H9 (cell line): Measurements from ENCODE around the gene PRKAR2A. TPM values are rescaled to one million over a fixed set of nuclear protein-coding genes. Genes with fewer than 3 reads are reported as not detected.

ENCODE experiments used
- DNase-seq: peaks from one replicate; pipeline ENCODE4 v3.0.0-alpha.2; 2017
- H2AFZ ChIP-seq: one replicate; pipeline ENCODE4 v1.6.1; 2013; ENCODE audit warnings: mild to moderate bottlenecking, low read length, control low read depth, moderate library complexity
- H2AK5ac ChIP-seq: 2 replicates; pipeline ENCODE4 v1.6.1; 2013; ENCODE audit warnings: low read length, control low read depth, mixed read lengths; ENCODE audit not compliant: insufficient read length
- H2BK120ac ChIP-seq: one replicate; pipeline ENCODE4 v1.6.1; 2013; ENCODE audit warnings: low read depth, mild to moderate bottlenecking, low read length, control low read depth, inconsistent platforms; ENCODE audit not compliant: poor library complexity, severe bottlenecking
- H2BK12ac ChIP-seq: 2 replicates; pipeline ENCODE4 v1.6.1; 2013; ENCODE audit warnings: low read length, control low read depth, mixed read lengths, low read depth; ENCODE audit not compliant: insufficient read length
- H2BK15ac ChIP-seq: 2 replicates; pipeline ENCODE4 v1.6.1; 2013; ENCODE audit warnings: low read depth, low read length, control low read depth
- H2BK20ac ChIP-seq: one replicate; pipeline ENCODE4 v1.6.1; 2013; ENCODE audit warnings: low read depth, mild to moderate bottlenecking, low read length, control low read depth, inconsistent platforms; ENCODE audit not compliant: poor library complexity, severe bottlenecking
- H2BK5ac ChIP-seq: 2 replicates; pipeline ENCODE4 v1.6.1; 2013; ENCODE audit warnings: low read length, control low read depth, mixed read lengths; ENCODE audit not compliant: insufficient read length
- H3K14ac ChIP-seq: 2 replicates; pipeline ENCODE4 v1.6.1; 2013; ENCODE audit warnings: low read length, control low read depth; ENCODE audit not compliant: insufficient read depth
- H3K18ac ChIP-seq: 2 replicates; pipeline ENCODE4 v1.6.1; 2013; ENCODE audit warnings: low read depth, mild to moderate bottlenecking, mixed read lengths, low read length, control low read depth; ENCODE audit not compliant: insufficient read length
- H3K23ac ChIP-seq: 2 replicates; pipeline ENCODE4 v1.6.1; 2013; ENCODE audit warnings: low read length, control low read depth, mixed read lengths, low read depth; ENCODE audit not compliant: insufficient read length
- H3K23me2 ChIP-seq: 2 replicates; pipeline ENCODE4 v1.6.1; 2013; ENCODE audit warnings: low read depth, mild to moderate bottlenecking, mixed read lengths, low read length, control low read depth; ENCODE audit not compliant: insufficient read length, poor library complexity, severe bottlenecking
- H3K27ac ChIP-seq: 2 replicates; pipeline ENCODE4 v1.5.1; 2013; ENCODE audit warnings: low read length, control low read depth, mixed read lengths, low read depth; ENCODE audit not compliant: insufficient read length
- H3K27me3 ChIP-seq: 2 replicates; pipeline ENCODE4 v1.6.1; 2013; ENCODE audit warnings: low read length, control low read depth, inconsistent platforms; ENCODE audit not compliant: insufficient read depth
- H3K4ac ChIP-seq: 2 replicates; pipeline ENCODE4 v1.6.1; 2013; ENCODE audit warnings: low read depth, mild to moderate bottlenecking, control low read depth, inconsistent platforms, low read length, moderate library complexity
- H3K4me1 ChIP-seq: 2 replicates; pipeline ENCODE4 v1.6.1; 2013; ENCODE audit warnings: low read length, control low read depth, inconsistent platforms; ENCODE audit not compliant: insufficient read depth
- H3K4me2 ChIP-seq: 2 replicates; pipeline ENCODE4 v1.6.1; 2013; ENCODE audit warnings: low read length, control low read depth, mixed read lengths; ENCODE audit not compliant: insufficient read length, insufficient read depth
- H3K56ac ChIP-seq: 2 replicates; pipeline ENCODE4 v1.6.1; 2013; ENCODE audit warnings: low read depth, mild to moderate bottlenecking, mixed read lengths, low read length, control low read depth; ENCODE audit not compliant: insufficient read length
- H3K79me1 ChIP-seq: 2 replicates; pipeline ENCODE4 v1.6.1; 2013; ENCODE audit warnings: low read depth, mild to moderate bottlenecking, moderate library complexity, low read length, control low read depth, inconsistent platforms; ENCODE audit not compliant: insufficient read depth, poor library complexity, severe bottlenecking
- H3K79me2 ChIP-seq: 2 replicates; pipeline ENCODE4 v1.6.1; 2013; ENCODE audit warnings: low read length, control low read depth, inconsistent platforms; ENCODE audit not compliant: insufficient read depth
- H3K9ac ChIP-seq: 2 replicates; pipeline ENCODE4 v1.6.1; 2013; ENCODE audit warnings: low read length, control low read depth, mixed read lengths; ENCODE audit not compliant: insufficient read length; ENCODE audit errors: extremely low read depth
- H3K9me3 ChIP-seq: one replicate; pipeline ENCODE4 v1.6.1; 2013; ENCODE audit warnings: low read depth, low read length, inconsistent platforms; ENCODE audit not compliant: control insufficient read depth
- H3T11ph ChIP-seq: one replicate; pipeline ENCODE4 v1.6.1; 2013; ENCODE audit warnings: mild to moderate bottlenecking, low read length, control low read depth, inconsistent platforms
- H4K20me1 ChIP-seq: one replicate; pipeline ENCODE4 v1.6.1; 2013; ENCODE audit not compliant: control insufficient read depth, insufficient read length, insufficient read depth
- H4K5ac ChIP-seq: 2 replicates; pipeline ENCODE4 v1.6.1; 2013; ENCODE audit warnings: low read depth, mild to moderate bottlenecking, mixed read lengths, low read length, control low read depth; ENCODE audit not compliant: insufficient read length
- H4K8ac ChIP-seq: replicated peaks from 2 replicates; pipeline ENCODE4 v1.6.1; 2013; ENCODE audit warnings: low read length, control low read depth, mixed read lengths, low read depth; ENCODE audit not compliant: insufficient read length
- H4K91ac ChIP-seq: 2 replicates; pipeline ENCODE4 v1.6.1; 2013; ENCODE audit warnings: low read depth, mild to moderate bottlenecking, moderate library complexity, mixed read lengths, low read length, control low read depth; ENCODE audit not compliant: insufficient read length
- H3K27ac Mint-ChIP-seq, 3 experiments: 2 replicates in 2 of 3; 3 replicates in 1 of 3; pipeline ENCODE4 v1.8.0; 2020 to 2021; ENCODE audit warnings: mixed read lengths in 3 of 3, mild to moderate bottlenecking in 1 of 3, moderate library complexity in 1 of 3
- H3K27me3 Mint-ChIP-seq: 2 replicates; pipeline ENCODE4 v1.8.0; 2021; ENCODE audit warnings: low read depth, mild to moderate bottlenecking, moderate library complexity, mixed read lengths
- H3K36me3 Mint-ChIP-seq, 3 experiments: 2 replicates in 2 of 3; 3 replicates in 1 of 3; pipeline ENCODE4 v1.8.0; 2020 to 2021; ENCODE audit warnings: low read depth in 3 of 3, mixed read lengths in 3 of 3; ENCODE audit not compliant: insufficient read depth in 1 of 3
- H3K4me1 Mint-ChIP-seq, 2 experiments: 2 replicates each; pipeline ENCODE4 v1.8.0; 2020; ENCODE audit warnings: mixed read lengths in 2 of 2
- H3K4me3 Mint-ChIP-seq, 2 experiments: 2 replicates in 1 of 2; 3 replicates in 1 of 2; pipeline ENCODE4 v1.8.0; 2020 to 2021; ENCODE audit warnings: mild to moderate bottlenecking in 2 of 2, mixed read lengths in 2 of 2, moderate library complexity in 1 of 2
- H3K9me3 Mint-ChIP-seq, 2 experiments: 2 replicates in 1 of 2; 3 replicates in 1 of 2; pipeline ENCODE4 v1.8.0; 2020; ENCODE audit warnings: mild to moderate bottlenecking in 2 of 2, mixed read lengths in 2 of 2, moderate library complexity in 1 of 2
- WGBS: extraction: QIAGEN DNeasy Blood & Tissue Kit; methylation state at CpG from one replicate; pipeline ENCODE4 v1.1.7; 2013; ENCODE audit warnings: missing lambda C conversion rate, low lambda C conversion rate, mixed read lengths; ENCODE audit not compliant: insufficient read length; ENCODE audit errors: extremely low coverage; 5-methylcytosine and 5-hydroxymethylcytosine counted together
- total RNA-seq: library from RNA; stranded (reverse); gene quantifications from 2 replicates; pipeline ENCODE4 v1.2.1, GENCODE V29; 2021
- TF ChIP-seq, protein P1 (sequence below): fragments of 200-600 bp; sonication (generic); conservative IDR thresholded peaks from 3 replicates; pipeline ENCODE4 v1.8.0; 2021; ENCODE audit warnings: antibody characterized with exemption, mild to moderate bottlenecking

Gene PRKAR2A
- total RNA-seq, 1 experiment from 2014 or later, result 39.1 TPM

DNA sequence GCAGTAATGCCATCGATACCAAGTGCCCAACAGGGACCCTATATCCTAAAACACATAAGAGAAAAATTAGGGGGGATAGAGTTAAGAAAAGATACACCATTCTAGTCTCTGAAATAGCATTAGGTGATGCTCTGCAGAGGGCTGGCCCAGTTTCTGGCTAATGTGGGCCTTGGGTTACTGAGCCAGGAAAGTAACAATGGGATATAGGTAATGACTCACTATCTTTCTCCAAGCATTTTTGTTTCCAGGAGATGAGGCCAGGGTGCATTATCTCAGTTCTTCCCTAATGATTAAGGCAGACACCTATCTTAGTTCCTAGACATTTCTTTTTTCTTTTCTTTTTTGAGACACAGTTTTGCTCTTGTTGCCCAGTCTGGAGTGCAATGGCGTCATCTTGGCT lies 50.0 kb downstream of the PRKAR2A start:
- H4K91ac ChIP-seq, result no peak overlapping the region
- no peak overlapping the region for H3K14ac ChIP-seq
- no peak overlapping the region for H3K18ac ChIP-seq
- H3T11ph ChIP-seq, result no peak overlapping the region
- Mint-ChIP-seq H3K9me3 (no peaks in the 10 kb centered on the region), H3K4me1 (no peaks in the 10 kb centered on the region), H3K27ac (0 out of 7 replicates have a peak overlapping the region, but pooled peaks of 1 of the 3 experiments have one; percentile 23), H3K36me3 (no peaks in the 10 kb centered on the region), H3K4me3 (no peak overlapping the region), H3K27me3 (peaks cover 2% of the 10 kb centered on the region; the same call in 1 of the 2 replicates)
- no peak overlapping the region for H3K4me2 ChIP-seq
- H3K23me2 ChIP-seq, result no peaks in the 10 kb centered on the region
- H4K8ac ChIP-seq, result no peak overlapping the region
- no peak overlapping the region for H2BK12ac ChIP-seq
- WGBS, result no CpG with 5 or more reads among the region's 2 CpGs
- H2BK20ac ChIP-seq, result no peak overlapping the region
- no peak for DNase-seq
- no peak overlapping the region for H3K23ac ChIP-seq
- H3K9ac ChIP-seq, result no peak overlapping the region
- TF ChIP-seq, protein P1, sequence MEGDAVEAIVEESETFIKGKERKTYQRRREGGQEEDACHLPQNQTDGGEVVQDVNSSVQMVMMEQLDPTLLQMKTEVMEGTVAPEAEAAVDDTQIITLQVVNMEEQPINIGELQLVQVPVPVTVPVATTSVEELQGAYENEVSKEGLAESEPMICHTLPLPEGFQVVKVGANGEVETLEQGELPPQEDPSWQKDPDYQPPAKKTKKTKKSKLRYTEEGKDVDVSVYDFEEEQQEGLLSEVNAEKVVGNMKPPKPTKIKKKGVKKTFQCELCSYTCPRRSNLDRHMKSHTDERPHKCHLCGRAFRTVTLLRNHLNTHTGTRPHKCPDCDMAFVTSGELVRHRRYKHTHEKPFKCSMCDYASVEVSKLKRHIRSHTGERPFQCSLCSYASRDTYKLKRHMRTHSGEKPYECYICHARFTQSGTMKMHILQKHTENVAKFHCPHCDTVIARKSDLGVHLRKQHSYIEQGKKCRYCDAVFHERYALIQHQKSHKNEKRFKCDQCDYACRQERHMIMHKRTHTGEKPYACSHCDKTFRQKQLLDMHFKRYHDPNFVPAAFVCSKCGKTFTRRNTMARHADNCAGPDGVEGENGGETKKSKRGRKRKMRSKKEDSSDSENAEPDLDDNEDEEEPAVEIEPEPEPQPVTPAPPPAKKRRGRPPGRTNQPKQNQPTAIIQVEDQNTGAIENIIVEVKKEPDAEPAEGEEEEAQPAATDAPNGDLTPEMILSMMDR, result no peak
- H2BK120ac ChIP-seq, result peak overlapping the region; percentile 77
- no peak overlapping the region for H2AFZ ChIP-seq
- no peak overlapping the region for H3K56ac ChIP-seq
- no peak overlapping the region for H3K4ac ChIP-seq
- no peak overlapping the region for H2BK15ac ChIP-seq
- no peak overlapping the region for H2AK5ac ChIP-seq
- H2BK5ac ChIP-seq, result no peak overlapping the region
- H3K9me3 ChIP-seq, result no peaks in the 10 kb centered on the region
- no peaks in the 10 kb centered on the region for H3K27me3 ChIP-seq
- H3K79me2 ChIP-seq, result no peaks in the 10 kb centered on the region
- H3K27ac ChIP-seq, result no peak overlapping the region
- no peaks in the 10 kb centered on the region for H3K4me1 ChIP-seq
- H4K20me1 ChIP-seq, result no peaks in the 10 kb centered on the region
- H4K5ac ChIP-seq, result no peak overlapping the region
- no peaks in the 10 kb centered on the region for H3K79me1 ChIP-seq
